ENCODE measurements around the gene FRS3.

DNA sequence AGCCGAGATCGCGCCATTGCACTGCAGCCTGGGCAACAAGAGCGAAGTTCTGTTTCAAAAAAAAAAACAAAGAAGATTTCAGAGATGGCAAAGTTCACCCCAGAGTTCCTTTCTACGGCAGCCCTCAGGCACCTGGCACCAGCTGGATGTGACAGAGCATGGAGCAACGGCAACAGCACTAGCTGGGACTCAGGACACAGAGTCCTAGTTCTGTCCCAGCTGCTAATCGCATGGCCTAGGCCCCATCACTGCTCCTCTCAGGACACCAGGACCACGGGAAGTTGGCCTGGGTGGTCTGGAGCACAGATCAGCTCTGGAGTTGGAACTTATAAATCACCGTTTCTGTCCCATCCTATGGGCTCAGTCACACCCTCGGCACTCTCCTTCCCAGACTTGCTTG lies 33.6 kb downstream of the FRS3 start:
- TF ChIP-seq POLR2AphosphoS5 (IDR thresholded peaks at IDR 0.05; ENCODE audit: low read depth, low read length): no peak
- TF ChIP-seq, protein P1, sequence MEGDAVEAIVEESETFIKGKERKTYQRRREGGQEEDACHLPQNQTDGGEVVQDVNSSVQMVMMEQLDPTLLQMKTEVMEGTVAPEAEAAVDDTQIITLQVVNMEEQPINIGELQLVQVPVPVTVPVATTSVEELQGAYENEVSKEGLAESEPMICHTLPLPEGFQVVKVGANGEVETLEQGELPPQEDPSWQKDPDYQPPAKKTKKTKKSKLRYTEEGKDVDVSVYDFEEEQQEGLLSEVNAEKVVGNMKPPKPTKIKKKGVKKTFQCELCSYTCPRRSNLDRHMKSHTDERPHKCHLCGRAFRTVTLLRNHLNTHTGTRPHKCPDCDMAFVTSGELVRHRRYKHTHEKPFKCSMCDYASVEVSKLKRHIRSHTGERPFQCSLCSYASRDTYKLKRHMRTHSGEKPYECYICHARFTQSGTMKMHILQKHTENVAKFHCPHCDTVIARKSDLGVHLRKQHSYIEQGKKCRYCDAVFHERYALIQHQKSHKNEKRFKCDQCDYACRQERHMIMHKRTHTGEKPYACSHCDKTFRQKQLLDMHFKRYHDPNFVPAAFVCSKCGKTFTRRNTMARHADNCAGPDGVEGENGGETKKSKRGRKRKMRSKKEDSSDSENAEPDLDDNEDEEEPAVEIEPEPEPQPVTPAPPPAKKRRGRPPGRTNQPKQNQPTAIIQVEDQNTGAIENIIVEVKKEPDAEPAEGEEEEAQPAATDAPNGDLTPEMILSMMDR (IDR thresholded peaks at IDR 0.05 in 2 of 3, conservative IDR thresholded peaks at IDR 0.05 in 1 of 3; ENCODE audit: borderline replicate concordance in 1 of 3, insufficient read depth in 1 of 3, low read depth in 2 of 3, low read length in 2 of 3): no peak
- TF ChIP-seq POLR2A (IDR thresholded peaks at IDR 0.05; ENCODE audit: borderline replicate concordance, extremely low read depth, insufficient read depth, insufficient read length): no peak
- TF ChIP-seq, protein P2, sequence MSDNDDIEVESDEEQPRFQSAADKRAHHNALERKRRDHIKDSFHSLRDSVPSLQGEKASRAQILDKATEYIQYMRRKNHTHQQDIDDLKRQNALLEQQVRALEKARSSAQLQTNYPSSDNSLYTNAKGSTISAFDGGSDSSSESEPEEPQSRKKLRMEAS (IDR thresholded peaks at IDR 0.05): no peak
- no peak for TF ChIP-seq ZFX (IDR thresholded peaks at IDR 0.05)
- TF ChIP-seq EZH2phosphoT487 (IDR thresholded peaks at IDR 0.05; ENCODE audit: borderline replicate concordance): no peak
- no peak for TF ChIP-seq SIN3A (IDR thresholded peaks at IDR 0.05; ENCODE audit: low read depth)
- no peak for TF ChIP-seq JUND (IDR thresholded peaks at IDR 0.05)
- TF ChIP-seq ZNF274 (IDR thresholded peaks at IDR 0.05; ENCODE audit: low read depth, low read length): no peak
- no peak for TF ChIP-seq SRF (IDR thresholded peaks at IDR 0.05; ENCODE audit: low read depth)
- TF ChIP-seq, protein P3, sequence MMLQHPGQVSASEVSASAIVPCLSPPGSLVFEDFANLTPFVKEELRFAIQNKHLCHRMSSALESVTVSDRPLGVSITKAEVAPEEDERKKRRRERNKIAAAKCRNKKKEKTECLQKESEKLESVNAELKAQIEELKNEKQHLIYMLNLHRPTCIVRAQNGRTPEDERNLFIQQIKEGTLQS (IDR thresholded peaks at IDR 0.05): no peak
- TF ChIP-seq EZH2 (IDR thresholded peaks at IDR 0.05): no peak
- TF ChIP-seq, protein P4, sequence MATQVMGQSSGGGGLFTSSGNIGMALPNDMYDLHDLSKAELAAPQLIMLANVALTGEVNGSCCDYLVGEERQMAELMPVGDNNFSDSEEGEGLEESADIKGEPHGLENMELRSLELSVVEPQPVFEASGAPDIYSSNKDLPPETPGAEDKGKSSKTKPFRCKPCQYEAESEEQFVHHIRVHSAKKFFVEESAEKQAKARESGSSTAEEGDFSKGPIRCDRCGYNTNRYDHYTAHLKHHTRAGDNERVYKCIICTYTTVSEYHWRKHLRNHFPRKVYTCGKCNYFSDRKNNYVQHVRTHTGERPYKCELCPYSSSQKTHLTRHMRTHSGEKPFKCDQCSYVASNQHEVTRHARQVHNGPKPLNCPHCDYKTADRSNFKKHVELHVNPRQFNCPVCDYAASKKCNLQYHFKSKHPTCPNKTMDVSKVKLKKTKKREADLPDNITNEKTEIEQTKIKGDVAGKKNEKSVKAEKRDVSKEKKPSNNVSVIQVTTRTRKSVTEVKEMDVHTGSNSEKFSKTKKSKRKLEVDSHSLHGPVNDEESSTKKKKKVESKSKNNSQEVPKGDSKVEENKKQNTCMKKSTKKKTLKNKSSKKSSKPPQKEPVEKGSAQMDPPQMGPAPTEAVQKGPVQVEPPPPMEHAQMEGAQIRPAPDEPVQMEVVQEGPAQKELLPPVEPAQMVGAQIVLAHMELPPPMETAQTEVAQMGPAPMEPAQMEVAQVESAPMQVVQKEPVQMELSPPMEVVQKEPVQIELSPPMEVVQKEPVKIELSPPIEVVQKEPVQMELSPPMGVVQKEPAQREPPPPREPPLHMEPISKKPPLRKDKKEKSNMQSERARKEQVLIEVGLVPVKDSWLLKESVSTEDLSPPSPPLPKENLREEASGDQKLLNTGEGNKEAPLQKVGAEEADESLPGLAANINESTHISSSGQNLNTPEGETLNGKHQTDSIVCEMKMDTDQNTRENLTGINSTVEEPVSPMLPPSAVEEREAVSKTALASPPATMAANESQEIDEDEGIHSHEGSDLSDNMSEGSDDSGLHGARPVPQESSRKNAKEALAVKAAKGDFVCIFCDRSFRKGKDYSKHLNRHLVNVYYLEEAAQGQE (IDR thresholded peaks at IDR 0.05; ENCODE audit: low read depth): no peak
